Measurements from ENCODE around the gene FLOT2. TPM values are rescaled to one million over a fixed set of nuclear protein-coding genes. Genes with fewer than 3 reads are reported as not detected.
"Not testable (repeated sequence)": the region's sequence is repeated elsewhere in the genome, so short reads cannot be mapped to it uniquely, and the experiment has no call there.

The FLOT2 gene
- total RNA-seq, 1 experiment from 2014 or later: 21.3 TPM

- no peak for DNase-seq (ENCODE audit: low spot score)
Measured at GRCh38 chr17:28895794-28896447, 1.6 kb downstream of the FLOT2 start.

GRCh38 chr17:28893248-28894183 lies 4.0 kb downstream of the FLOT2 start:
- DNase-seq (ENCODE audit: low spot score): not testable (repeated sequence)

GRCh38 chr17:28892024-28892423 lies 5.5 kb downstream of the FLOT2 start:
- no peak for DNase-seq (ENCODE audit: low spot score)

- DNase-seq (ENCODE audit: low spot score): no peak
Measured at GRCh38 chr17:28891201-28891600, 6.3 kb downstream of the FLOT2 start.

GRCh38 chr17:28889996-28890395 lies 7.5 kb downstream of the FLOT2 start:
- no peak for DNase-seq (ENCODE audit: low spot score)

GRCh38 chr17:28888832-28889231 lies 8.7 kb downstream of the FLOT2 start:
- no peak for DNase-seq (ENCODE audit: low spot score)

GRCh38 chr17:28887871-28888471 lies 9.6 kb downstream of the FLOT2 start:
- no peak for DNase-seq (ENCODE audit: low spot score)

- no peak for DNase-seq (ENCODE audit: low spot score)
Measured at GRCh38 chr17:28885951-28886350, 11.6 kb downstream of the FLOT2 start.

GRCh38 chr17:28885363-28885762 lies 12.2 kb downstream of the FLOT2 start:
- no peak for DNase-seq (ENCODE audit: low spot score)

GRCh38 chr17:28883967-28884702 lies 13.4 kb downstream of the FLOT2 start:
- DNase-seq (ENCODE audit: low spot score): no peak

- no peak for DNase-seq (ENCODE audit: low spot score)
Measured at GRCh38 chr17:28882154-28882895, 15.2 kb downstream of the FLOT2 start.

- DNase-seq (ENCODE audit: low spot score): no peak
Measured at GRCh38 chr17:28881533-28882056, 15.9 kb downstream of the FLOT2 start.

- DNase-seq (ENCODE audit: low spot score): no peak
Measured at GRCh38 chr17:28880572-28880945, 17.0 kb downstream of the FLOT2 start.

- DNase-seq (ENCODE audit: low spot score): no peak
Measured at GRCh38 chr17:28879886-28880571, 17.5 kb downstream of the FLOT2 start.

- no peak for DNase-seq (ENCODE audit: low spot score)
Measured at GRCh38 chr17:28878981-28879380, 18.6 kb downstream of the FLOT2 start.

GRCh38 chr17:28878158-28878910 lies 19.2 kb downstream of the FLOT2 start:
- no peak for DNase-seq (ENCODE audit: low spot score)

GRCh38 chr17:28877150-28877711 lies 20.3 kb downstream of the FLOT2 start:
- DNase-seq (ENCODE audit: low spot score): not testable (repeated sequence)

- DNase-seq (ENCODE audit: low spot score): no peak
Measured at GRCh38 chr17:28875848-28876550, 21.5 kb downstream of the FLOT2 start.

- no peak for DNase-seq (ENCODE audit: low spot score)
Measured at GRCh38 chr17:28874750-28875149, 22.8 kb downstream of the FLOT2 start.

Data from H4 (cell line).